ENCODE data around the gene PPIP5K2. TPM values are rescaled to one million over a fixed set of nuclear protein-coding genes. Genes with fewer than 3 reads are reported as not detected.

The PPIP5K2 gene
- total and polyA plus RNA-seq, 2 donors (not counting 3 experiments of a cell fraction or from before 2014, with no cell fraction given) = 20.8 to 69.4 TPM

DNA sequence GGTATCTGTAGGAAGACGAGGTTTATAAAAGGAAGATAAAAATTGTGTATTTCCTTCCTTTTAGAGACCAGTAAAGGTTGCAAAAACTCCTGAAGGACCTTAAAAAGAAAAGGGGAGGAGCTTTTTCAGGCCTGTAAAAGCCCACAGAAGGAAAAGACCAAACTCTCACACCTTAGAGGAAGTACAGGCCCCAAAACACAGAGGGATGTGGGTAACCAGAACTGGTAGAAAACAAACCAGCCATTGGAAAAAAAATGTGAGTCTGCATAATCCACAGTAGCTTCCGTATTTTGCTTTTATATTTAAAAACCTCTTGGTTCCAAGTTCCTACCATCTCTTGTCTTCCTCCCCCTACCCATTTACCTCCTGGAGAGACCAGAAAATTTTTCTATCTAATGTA lies 8.6 kb upstream of the PPIP5K2 start:
- no peaks in the 10 kb centered on the region for H3K79me2 ChIP-seq (ENCODE audit: control insufficient read depth, insufficient read depth, low read length)
- H3K27me3 ChIP-seq (ENCODE audit: control insufficient read depth in 2 of 2, insufficient read depth in 2 of 2, low read length in 2 of 2) = no peaks in the 10 kb centered on the region
- H4K20me1 ChIP-seq (replicated peaks; ENCODE audit: control insufficient read depth, extremely low read depth, insufficient read depth, low read length) = no peaks in the 10 kb centered on the region
- H3K9me1 ChIP-seq (replicated peaks; ENCODE audit: control insufficient read depth, extremely low read depth, insufficient read depth, low read length) = no peaks in the 10 kb centered on the region
- H3K36me3 ChIP-seq (ENCODE audit: control insufficient read depth in 2 of 2, extremely low read depth in 1 of 2, insufficient read depth in 2 of 2, low read length in 2 of 2) = no peaks in the 10 kb centered on the region
- dilution Hi-C loops (cut with MboI; ENCODE audit: extremely low pct_ligation_motif_present, low sequenced_read_pairs) (no loop called here), intact Hi-C loops (cut with micrococcal nuclease) (no loop called here)
- no peak for DNase-seq (ENCODE audit: low read depth, low spot score)
- TF ChIP-seq GATA2 (IDR thresholded peaks at IDR 0.05; ENCODE audit: insufficient read depth, insufficient read length, low read depth, low read length) (no peak), JUN (IDR thresholded peaks at IDR 0.05; ENCODE audit: borderline replicate concordance, insufficient read depth, insufficient read length, low read depth) (no peak), MYC (IDR thresholded peaks at IDR 0.05; ENCODE audit: low read depth, low read length) (no peak), FOS (IDR thresholded peaks at IDR 0.05; ENCODE audit: borderline replicate concordance, insufficient read depth, low read length) (no peak), POLR2AphosphoS5 (IDR thresholded peaks at IDR 0.05; ENCODE audit: insufficient read depth, low read depth, low read length) (no peak), EZH2 (IDR thresholded peaks at IDR 0.05; ENCODE audit: borderline replicate concordance, low read depth, low read length, severe bottlenecking) (no peak), POLR2A (IDR thresholded peaks at IDR 0.05; ENCODE audit: low read depth, low read length) (no peak)
- TF ChIP-seq, protein P1, sequence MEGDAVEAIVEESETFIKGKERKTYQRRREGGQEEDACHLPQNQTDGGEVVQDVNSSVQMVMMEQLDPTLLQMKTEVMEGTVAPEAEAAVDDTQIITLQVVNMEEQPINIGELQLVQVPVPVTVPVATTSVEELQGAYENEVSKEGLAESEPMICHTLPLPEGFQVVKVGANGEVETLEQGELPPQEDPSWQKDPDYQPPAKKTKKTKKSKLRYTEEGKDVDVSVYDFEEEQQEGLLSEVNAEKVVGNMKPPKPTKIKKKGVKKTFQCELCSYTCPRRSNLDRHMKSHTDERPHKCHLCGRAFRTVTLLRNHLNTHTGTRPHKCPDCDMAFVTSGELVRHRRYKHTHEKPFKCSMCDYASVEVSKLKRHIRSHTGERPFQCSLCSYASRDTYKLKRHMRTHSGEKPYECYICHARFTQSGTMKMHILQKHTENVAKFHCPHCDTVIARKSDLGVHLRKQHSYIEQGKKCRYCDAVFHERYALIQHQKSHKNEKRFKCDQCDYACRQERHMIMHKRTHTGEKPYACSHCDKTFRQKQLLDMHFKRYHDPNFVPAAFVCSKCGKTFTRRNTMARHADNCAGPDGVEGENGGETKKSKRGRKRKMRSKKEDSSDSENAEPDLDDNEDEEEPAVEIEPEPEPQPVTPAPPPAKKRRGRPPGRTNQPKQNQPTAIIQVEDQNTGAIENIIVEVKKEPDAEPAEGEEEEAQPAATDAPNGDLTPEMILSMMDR (IDR thresholded peaks at IDR 0.05; ENCODE audit: extremely low read depth in 1 of 2, insufficient read depth in 1 of 2, low read depth in 1 of 2, low read length in 2 of 2) = no peak
- TF ChIP-seq, protein P2, sequence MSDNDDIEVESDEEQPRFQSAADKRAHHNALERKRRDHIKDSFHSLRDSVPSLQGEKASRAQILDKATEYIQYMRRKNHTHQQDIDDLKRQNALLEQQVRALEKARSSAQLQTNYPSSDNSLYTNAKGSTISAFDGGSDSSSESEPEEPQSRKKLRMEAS (IDR thresholded peaks at IDR 0.05; ENCODE audit: insufficient read depth, insufficient read length) = no peak
- no peak overlapping the region for H3K27ac ChIP-seq (ENCODE audit: insufficient read depth, low read depth, low read length)
- H3K4me1 ChIP-seq (ENCODE audit: control insufficient read depth, extremely low read depth, insufficient read depth, low read length) = no peaks in the 10 kb centered on the region
- ChIA-PET POLR2A (no interaction called here), CTCF (interaction anchor here (1.0 to 1.1 kb wide), 2 partner anchors 12 to 49 kb away, joined by 3 read pairs; no protein-coding TSS in a partner anchor)
- no peak overlapping the region for H3K4me2 ChIP-seq (ENCODE audit: insufficient read depth, low read length)
- no peak for FAIRE-seq
- H3K4me3 ChIP-seq (replicated peaks in 1 of 3; ENCODE audit: insufficient read depth in 1 of 3, low read depth in 1 of 3, low read length in 3 of 3) = no peak overlapping the region
- BruUV-seq (replicated peaks) = no TSS peak
- H3K9ac ChIP-seq (replicated peaks; ENCODE audit: extremely low read depth, insufficient read depth, low read length) = no peak overlapping the region
- no peaks in the 10 kb centered on the region for H3K9me3 ChIP-seq (replicated peaks; ENCODE audit: control insufficient read depth, insufficient read depth, low read length)
- no peak overlapping the region for H2AFZ ChIP-seq (ENCODE audit: low read depth, low read length)
